Prostate gland (tissue), 2 donors: Measurements from ENCODE around the gene ALPG. TPM values are rescaled to one million over a fixed set of nuclear protein-coding genes. Genes with fewer than 3 reads are reported as not detected.
"Not testable (repeated sequence)": the region's sequence is repeated elsewhere in the genome, so short reads cannot be mapped to it uniquely, and the experiment has no call there.

ENCODE experiments used
- DNase-seq: peaks from one replicate; pipeline ENCODE4 v3.0.0-alpha.2; 2019; ENCODE audit warnings: low spot score
- H3K27ac ChIP-seq, 2 donors: fragments of 200-600 bp; sonication (generic); 2 replicates each; pipeline ENCODE4 v1.5.1; 2017 to 2019
- H3K27me3 ChIP-seq: fragments of 200-600 bp; sonication (generic); replicated peaks from 2 replicates; pipeline ENCODE4 v1.5.1; 2019; ENCODE audit not compliant: insufficient read depth
- H3K36me3 ChIP-seq, 2 donors: fragments of 200-600 bp; sonication (generic); 1 replicate in 1 of 2; 2 replicates in 1 of 2; pipeline versions ENCODE4 v1.5.1 to v1.8.1; 2017 to 2019
- H3K4me1 ChIP-seq: fragments of 200-600 bp; sonication (generic); replicated peaks from 2 replicates; pipeline ENCODE4 v1.5.1; 2019
- H3K4me3 ChIP-seq, 2 donors: fragments of 200-600 bp; sonication (generic); 2 replicates each; pipeline ENCODE4 v1.5.1; 2017 to 2019
- H3K9me3 ChIP-seq: fragments of 200-600 bp; sonication (generic); 2 replicates; pipeline ENCODE4 v1.5.1; 2017
- POLR2A ChIP-seq: fragments of 450-650 bp; IDR thresholded peaks from one replicate; pipeline ENCODE4 v1.6.1; 2016; ENCODE audit warnings: antibody characterized with exemption, mild to moderate bottlenecking
- POLR2AphosphoS5 ChIP-seq: sonication (generic); formaldehyde crosslinking; IDR thresholded peaks from one replicate; pipeline ENCODE4 v1.6.1; 2017; ENCODE audit warnings: antibody characterized with exemption
- WGBS: methylation state at CpG from one replicate; pipeline ENCODE4 v1.1.5; 2018; 5-methylcytosine and 5-hydroxymethylcytosine counted together
- intact Hi-C: fragments of 100-400 bp; cut with DNase I; formaldehyde crosslinking; loops from one replicate; pipeline ENCODE4 v1.14.2; 2022
- total RNA-seq, 2 donors: library from RNA; depleted of rRNA; stranded (reverse); fragments of >200 nt; gene quantifications; one replicate each; pipeline ENCODE4 v1.1.0, GENCODE V29; 2016
- TF ChIP-seq, protein P1 (sequence below), 4 experiments: fragments of 200-600 bp in 2 of 4; fragments of 450-650 bp in 2 of 4; sonication (generic) in 2 of 4; IDR thresholded peaks; 1 replicate in 3 of 4; 2 replicates in 1 of 4; pipeline ENCODE4 v1.5.1; 2016 to 2019; ENCODE audit warnings: antibody characterized with exemption in 4 of 4, mild to moderate bottlenecking in 2 of 4, moderate library complexity in 2 of 4

Gene ALPG
- total RNA-seq, 2 donors from 2014 or later = 0.34 TPM; not detected in 1

DNA sequence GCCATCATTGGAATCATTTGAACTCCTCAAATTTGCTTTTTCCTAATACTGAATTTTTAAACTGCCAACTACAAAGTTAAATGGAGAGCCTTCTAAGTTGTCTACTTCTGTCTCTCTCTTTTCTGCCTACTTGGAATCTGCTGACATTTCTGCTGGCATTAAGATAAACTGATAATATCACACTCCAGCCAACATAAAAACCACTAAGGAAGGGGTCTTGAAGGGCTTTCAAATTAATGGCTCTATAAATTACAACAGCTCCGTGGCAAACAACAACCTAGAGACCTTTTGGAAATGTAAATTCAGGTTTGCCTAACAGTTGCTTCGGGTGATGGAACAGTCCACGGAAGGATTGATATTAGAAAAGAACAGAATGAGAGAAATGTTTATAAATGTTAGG lies 16.0 kb upstream of the ALPG start:
- intact Hi-C loops = no loop called here
- no peak overlapping the region for H3K4me3 ChIP-seq
- no peaks in the 10 kb centered on the region for H3K4me1 ChIP-seq
- DNase-seq = no peak
- TF ChIP-seq, protein P1, sequence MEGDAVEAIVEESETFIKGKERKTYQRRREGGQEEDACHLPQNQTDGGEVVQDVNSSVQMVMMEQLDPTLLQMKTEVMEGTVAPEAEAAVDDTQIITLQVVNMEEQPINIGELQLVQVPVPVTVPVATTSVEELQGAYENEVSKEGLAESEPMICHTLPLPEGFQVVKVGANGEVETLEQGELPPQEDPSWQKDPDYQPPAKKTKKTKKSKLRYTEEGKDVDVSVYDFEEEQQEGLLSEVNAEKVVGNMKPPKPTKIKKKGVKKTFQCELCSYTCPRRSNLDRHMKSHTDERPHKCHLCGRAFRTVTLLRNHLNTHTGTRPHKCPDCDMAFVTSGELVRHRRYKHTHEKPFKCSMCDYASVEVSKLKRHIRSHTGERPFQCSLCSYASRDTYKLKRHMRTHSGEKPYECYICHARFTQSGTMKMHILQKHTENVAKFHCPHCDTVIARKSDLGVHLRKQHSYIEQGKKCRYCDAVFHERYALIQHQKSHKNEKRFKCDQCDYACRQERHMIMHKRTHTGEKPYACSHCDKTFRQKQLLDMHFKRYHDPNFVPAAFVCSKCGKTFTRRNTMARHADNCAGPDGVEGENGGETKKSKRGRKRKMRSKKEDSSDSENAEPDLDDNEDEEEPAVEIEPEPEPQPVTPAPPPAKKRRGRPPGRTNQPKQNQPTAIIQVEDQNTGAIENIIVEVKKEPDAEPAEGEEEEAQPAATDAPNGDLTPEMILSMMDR (IDR thresholded peaks at IDR 0.05) = no peak
- no peak for TF ChIP-seq POLR2AphosphoS5
- no peak for TF ChIP-seq POLR2A
- peaks cover 13% of the 10 kb centered on the region for H3K27me3 ChIP-seq
- no peaks in the 10 kb centered on the region for H3K36me3 ChIP-seq
- H3K27ac ChIP-seq = no peak overlapping the region
- H3K9me3 ChIP-seq = no peaks in the 10 kb centered on the region
- WGBS = 29% methylated on average over 3 of the region's 3 CpGs

DNA sequence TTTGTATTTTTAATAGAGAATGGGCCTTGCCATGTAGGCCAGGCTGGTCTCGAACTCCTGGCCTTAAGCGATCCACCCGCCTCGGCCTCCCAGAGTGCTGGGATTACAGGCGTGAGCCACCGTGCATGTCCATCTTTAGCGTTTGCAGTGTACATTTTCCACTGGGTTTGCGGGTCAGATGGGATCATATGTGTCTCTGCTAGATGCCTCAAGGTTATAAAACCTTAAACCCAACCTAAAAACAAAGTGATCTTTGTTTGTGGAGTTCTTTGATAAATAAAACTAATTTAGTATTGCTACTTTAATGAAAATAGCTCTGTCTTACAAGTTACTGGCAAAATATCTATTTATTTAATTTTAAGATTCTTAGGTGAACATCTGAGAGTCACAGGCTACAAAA lies 13.1 kb upstream of the ALPG start:
- H3K4me1 ChIP-seq = no peaks in the 10 kb centered on the region
- H3K36me3 ChIP-seq = no peaks in the 10 kb centered on the region
- H3K4me3 ChIP-seq = no peak overlapping the region
- H3K27me3 ChIP-seq = no peaks in the 10 kb centered on the region
- 92% methylated on average over 8 of the region's 8 CpGs for WGBS
- no peaks in the 10 kb centered on the region for H3K9me3 ChIP-seq
- no peak for TF ChIP-seq POLR2AphosphoS5
- no peak for DNase-seq
- intact Hi-C loops = no loop called here
- no peak overlapping the region for H3K27ac ChIP-seq

DNA sequence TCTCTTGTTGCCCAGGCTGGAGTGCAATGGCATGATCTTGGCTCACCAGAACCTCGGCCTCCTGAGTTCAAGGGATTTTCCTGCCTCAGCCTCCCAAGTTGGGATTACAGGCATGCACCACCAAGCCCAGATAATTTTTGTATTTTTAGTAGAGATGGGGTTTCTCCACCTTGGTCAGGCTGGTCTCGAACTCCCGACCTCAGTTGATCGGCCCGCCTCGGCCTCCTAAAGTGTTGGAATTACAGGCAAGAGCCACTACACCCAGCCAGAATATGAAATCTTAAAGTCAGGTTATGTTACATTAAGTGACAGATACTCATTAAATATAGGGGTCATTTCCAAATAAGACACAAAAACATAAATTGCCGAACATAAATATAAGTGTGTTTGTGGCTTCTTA lies 12.2 kb upstream of the ALPG start:
- 92% methylated on average over 7 of the region's 7 CpGs for WGBS
- H3K27ac ChIP-seq, DNase-seq, H3K36me3 ChIP-seq, H3K4me1 ChIP-seq, intact Hi-C loops, H3K27me3 ChIP-seq, H3K4me3 ChIP-seq, H3K9me3 ChIP-seq: not testable (repeated sequence)

DNA sequence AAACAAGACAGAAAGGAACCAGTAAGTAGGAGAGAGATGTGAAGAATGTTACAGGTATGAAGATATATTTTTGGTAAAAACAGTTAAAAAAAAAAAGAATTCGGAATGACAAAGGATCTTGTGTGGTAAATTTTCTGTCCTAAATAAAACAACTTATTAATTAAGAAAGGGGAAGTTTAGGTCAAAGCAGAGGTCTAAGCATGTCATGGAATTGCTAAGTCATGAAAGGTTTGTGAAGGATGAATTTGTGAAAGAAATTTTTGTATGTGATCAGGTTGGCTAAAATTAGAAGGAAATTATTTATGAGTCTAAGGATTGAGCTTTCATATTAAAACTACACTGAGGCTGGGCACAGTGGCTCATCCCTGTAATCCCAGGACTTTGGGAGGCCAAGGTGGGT lies 11.1 kb upstream of the ALPG start:
- WGBS = 82% methylated on average over 1 of the region's 1 CpG

DNA sequence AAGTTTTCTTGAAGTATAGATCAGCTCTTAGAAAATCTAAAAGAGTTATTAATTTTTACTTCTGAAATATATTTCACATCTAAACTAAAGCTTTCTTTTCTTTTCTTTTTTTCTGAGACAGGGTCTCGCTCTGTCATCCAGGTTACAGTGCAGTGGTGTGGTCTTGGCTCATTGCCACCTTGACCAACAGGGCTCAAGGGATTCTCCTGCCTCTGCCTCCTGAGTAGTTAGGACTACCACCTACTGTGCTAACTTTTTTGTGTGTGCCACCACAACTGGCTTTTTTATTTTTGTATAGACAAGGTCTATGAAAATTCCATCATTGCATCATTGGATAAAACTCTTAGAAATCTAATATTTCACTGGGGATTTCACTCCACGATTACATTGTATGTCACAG lies 10.0 kb upstream of the ALPG start:
- DNase-seq = no peak
- no peak for TF ChIP-seq POLR2A
- Histone ChIP-seq H3K27ac (no peak overlapping the region), H3K4me3 (no peak overlapping the region), H3K4me1 (no peaks in the 10 kb centered on the region), H3K9me3 (no peaks in the 10 kb centered on the region), H3K27me3 (no peaks in the 10 kb centered on the region), H3K36me3 (no peaks in the 10 kb centered on the region)
- 78% methylated on average over 2 of the region's 2 CpGs for WGBS
- intact Hi-C loops = no loop called here

More for the DNA sequence above, 11.1 kb upstream of the ALPG start:
- no peak for DNase-seq
- Histone ChIP-seq H3K27ac (no peak overlapping the region), H3K27me3 (no peaks in the 10 kb centered on the region), H3K4me3 (no peak overlapping the region), H3K9me3 (no peaks in the 10 kb centered on the region), H3K4me1 (no peaks in the 10 kb centered on the region), H3K36me3 (no peaks in the 10 kb centered on the region)
- TF ChIP-seq POLR2AphosphoS5 = no peak
- TF ChIP-seq, protein P1 (IDR thresholded peaks at IDR 0.05) = no peak
- no peak for TF ChIP-seq POLR2A
- intact Hi-C loops = no loop called here

DNA sequence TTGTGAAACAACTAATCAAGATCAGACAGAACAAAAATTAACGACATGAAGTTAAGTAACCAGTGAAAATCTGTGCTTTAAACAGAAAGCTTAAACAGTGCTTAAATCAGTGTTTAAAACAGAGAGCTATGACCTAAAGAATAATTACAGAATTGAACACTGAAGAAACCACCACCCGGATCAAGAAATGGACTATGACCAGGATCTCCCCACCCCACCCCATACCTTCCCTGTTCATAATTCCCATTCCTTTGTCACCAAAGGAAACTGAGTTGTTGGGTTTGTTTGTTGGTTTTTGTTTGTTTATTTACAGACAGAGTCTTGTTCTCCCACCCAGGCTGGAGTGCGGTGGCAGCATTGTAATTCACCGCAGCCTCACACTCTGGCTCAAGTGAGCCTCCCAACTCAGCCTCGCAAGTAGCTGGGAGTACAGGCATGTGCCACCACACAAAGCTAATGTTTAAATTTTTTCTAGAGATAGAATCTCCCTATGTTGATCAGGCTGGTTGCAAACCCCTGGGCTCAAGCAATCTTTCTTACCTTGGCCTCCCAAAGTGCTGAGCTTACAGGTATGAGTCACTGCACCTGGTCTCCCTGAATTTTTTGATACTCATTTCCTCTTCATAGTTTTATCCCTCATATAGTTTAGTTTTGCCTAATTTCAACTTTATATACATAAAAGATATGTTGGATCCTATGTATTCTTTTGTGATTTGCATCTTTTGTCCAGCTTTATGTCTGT lies 8.2 kb upstream of the ALPG start:
- no peaks in the 10 kb centered on the region for H3K4me1 ChIP-seq
- intact Hi-C loops = no loop called here
- H3K27ac ChIP-seq = no peak overlapping the region
- DNase-seq = no peak
- H3K36me3 ChIP-seq = no peaks in the 10 kb centered on the region
- H3K9me3 ChIP-seq = no peaks in the 10 kb centered on the region
- H3K27me3 ChIP-seq = no peaks in the 10 kb centered on the region
- no peak overlapping the region for H3K4me3 ChIP-seq
- TF ChIP-seq, protein P1 (IDR thresholded peaks at IDR 0.05) = no peak
- no peak for TF ChIP-seq POLR2A
- TF ChIP-seq POLR2AphosphoS5 = no peak
- WGBS = 81% methylated on average over 5 of the region's 5 CpGs
